Thoracic aorta (tissue), 2 donors: Measurements from ENCODE around the gene PAK1IP1. TPM values are rescaled to one million over a fixed set of nuclear protein-coding genes. Genes with fewer than 3 reads are reported as not detected.

ENCODE experiments used
- ATAC-seq: fragments of 150-250 bp; one replicate; pipeline ENCODE4 v1.8.0; 2017; ENCODE audit warnings: low read depth; ENCODE audit not compliant: insufficient number of reproducible peaks, low FRiP score
- DNase-seq: peaks from one replicate; pipeline ENCODE4 v3.0.0-alpha.2; 2020; ENCODE audit warnings: low spot score
- H3K27ac ChIP-seq, 2 donors: fragments of 200-600 bp; sonication (generic); 1 replicate in 1 of 2; 2 replicates in 1 of 2; pipeline ENCODE4 v1.5.1; 2016; ENCODE audit warnings: mild to moderate bottlenecking in 2 of 2, moderate library complexity in 2 of 2
- H3K27me3 ChIP-seq: fragments of 200-600 bp; sonication (generic); replicated peaks from 2 replicates; pipeline ENCODE4 v1.6.0; 2016; ENCODE audit warnings: mild to moderate bottlenecking; ENCODE audit not compliant: insufficient read depth
- H3K36me3 ChIP-seq: fragments of 200-600 bp; sonication (generic); one replicate; pipeline ENCODE4 v1.5.1; 2016
- H3K4me1 ChIP-seq, 2 donors: fragments of 200-600 bp; sonication (generic); 1 replicate in 1 of 2; 2 replicates in 1 of 2; pipeline versions ENCODE4 v1.5.1 to v1.6.0; 2016; ENCODE audit warnings: low read depth in 2 of 2, mild to moderate bottlenecking in 1 of 2; ENCODE audit not compliant: control insufficient read depth in 1 of 2
- H3K4me3 ChIP-seq: fragments of 200-600 bp; sonication (generic); 2 replicates; pipeline ENCODE4 v1.5.1; 2016; ENCODE audit warnings: mild to moderate bottlenecking
- H3K9me3 ChIP-seq: fragments of 200-600 bp; sonication (generic); 2 replicates; pipeline ENCODE4 v1.5.1; 2016
- CTCF ChIP-seq: fragments of 200-600 bp; sonication (generic); IDR thresholded peaks from one replicate; pipeline ENCODE4 v1.5.1; 2019; ENCODE audit warnings: antibody characterized with exemption
- total RNA-seq, 2 donors: library from RNA; depleted of rRNA; stranded (reverse); fragments of >200 nt; gene quantifications; one replicate each; pipeline versions ENCODE4 v1.1.0 to v1.2.3, GENCODE V29; 2016

Gene PAK1IP1
- total RNA-seq, 2 donors from 2014 or later = 7.3 to 19.4 TPM

GRCh38 chr6:10681795-10682194, 13.0 kb upstream of the PAK1IP1 start:
- Histone ChIP-seq H3K4me1 (no peaks in the 10 kb centered on the region), H3K9me3 (no peaks in the 10 kb centered on the region), H3K27me3 (no peaks in the 10 kb centered on the region), H3K36me3 (no peaks in the 10 kb centered on the region), H3K4me3 (no peak overlapping the region), H3K27ac (no peak overlapping the region)
- TF ChIP-seq CTCF = no peak
- ATAC-seq (no peak), DNase-seq (no peak)

- Histone ChIP-seq H3K27ac (no peak overlapping the region), H3K27me3 (no peaks in the 10 kb centered on the region), H3K36me3 (no peaks in the 10 kb centered on the region), H3K9me3 (no peaks in the 10 kb centered on the region), H3K4me3 (no peak overlapping the region), H3K4me1 (no peaks in the 10 kb centered on the region)
- no peak for DNase-seq
- no peak for TF ChIP-seq CTCF
- ATAC-seq = no peak
Measured at GRCh38 chr6:10682355-10682988, 12.3 kb upstream of the PAK1IP1 start.

- DNase-seq (no peak), ATAC-seq (no peak)
- no peak for TF ChIP-seq CTCF
- H3K27me3 ChIP-seq = no peaks in the 10 kb centered on the region
- H3K36me3 ChIP-seq = no peaks in the 10 kb centered on the region
- H3K4me1 ChIP-seq = no peaks in the 10 kb centered on the region
- H3K4me3 ChIP-seq = no peak overlapping the region
- H3K27ac ChIP-seq = no peak overlapping the region
- no peaks in the 10 kb centered on the region for H3K9me3 ChIP-seq
Measured at GRCh38 chr6:10684618-10685017, 10.2 kb upstream of the PAK1IP1 start.

GRCh38 chr6:10685092-10685915, 9.5 kb upstream of the PAK1IP1 start:
- Histone ChIP-seq H3K27ac (no peak overlapping the region), H3K4me1 (no peaks in the 10 kb centered on the region), H3K9me3 (no peaks in the 10 kb centered on the region), H3K36me3 (no peaks in the 10 kb centered on the region), H3K27me3 (no peaks in the 10 kb centered on the region), H3K4me3 (no peak overlapping the region)
- no peak for TF ChIP-seq CTCF
- no peak for DNase-seq
- no peak for ATAC-seq

- DNase-seq (no peak), ATAC-seq (no peak)
- no peaks in the 10 kb centered on the region for H3K27me3 ChIP-seq
- no peaks in the 10 kb centered on the region for H3K36me3 ChIP-seq
- no peaks in the 10 kb centered on the region for H3K9me3 ChIP-seq
- H3K4me1 ChIP-seq = no peaks in the 10 kb centered on the region
- no peak overlapping the region for H3K27ac ChIP-seq
- H3K4me3 ChIP-seq = no peak overlapping the region
- no peak for TF ChIP-seq CTCF
Measured at GRCh38 chr6:10686901-10687300, 7.9 kb upstream of the PAK1IP1 start.
